Immature natural killer cell (primary cell): ENCODE measurements around the gene OSCAR. TPM values are rescaled to one million over a fixed set of nuclear protein-coding genes. Genes with fewer than 3 reads are reported as not detected.
"Not testable (repeated sequence)": the region's sequence is repeated elsewhere in the genome, so short reads cannot be mapped to it uniquely, and the experiment has no call there.

ENCODE experiments used
- DNase-seq, 3 donors: peaks; one replicate each; pipeline ENCODE4 v3.0.0; 2022; ENCODE audit warnings: mixed read lengths in 1 of 3
- H3K27ac Mint-ChIP-seq, 6 donors: one replicate each; pipeline ENCODE4 v1.8.0; 2020; ENCODE audit warnings: mixed read lengths in 6 of 6, mild to moderate bottlenecking in 5 of 6, inconsistent platforms in 4 of 6, moderate library complexity in 3 of 6
- H3K27me3 Mint-ChIP-seq, 3 donors: one replicate each; pipeline ENCODE4 v1.8.0; 2020 to 2021; ENCODE audit warnings: low read depth in 3 of 3, mild to moderate bottlenecking in 3 of 3, mixed read lengths in 3 of 3, moderate library complexity in 3 of 3, inconsistent platforms in 1 of 3
- H3K36me3 Mint-ChIP-seq, 3 donors: one replicate each; pipeline ENCODE4 v1.8.0; 2020; ENCODE audit warnings: mixed read lengths in 3 of 3, inconsistent platforms in 2 of 3, mild to moderate bottlenecking in 2 of 3
- H3K4me1 Mint-ChIP-seq, 2 donors: one replicate each; pipeline ENCODE4 v1.8.0; 2020; ENCODE audit warnings: inconsistent platforms in 2 of 2, mild to moderate bottlenecking in 2 of 2, mixed read lengths in 2 of 2, moderate library complexity in 1 of 2
- H3K4me3 Mint-ChIP-seq, 5 donors: one replicate each; pipeline ENCODE4 v1.8.0; 2020; ENCODE audit warnings: mild to moderate bottlenecking in 5 of 5, mixed read lengths in 5 of 5, inconsistent platforms in 3 of 5, moderate library complexity in 3 of 5
- H3K9me3 Mint-ChIP-seq, 6 donors: one replicate each; pipeline ENCODE4 v1.8.0; 2020; ENCODE audit warnings: mild to moderate bottlenecking in 6 of 6, mixed read lengths in 6 of 6, inconsistent platforms in 4 of 6, moderate library complexity in 3 of 6
- polyA plus RNA-seq, 3 donors: library from polyadenylated mRNA; unstranded; fragments of 300-500 nt; fragmentation: Illumina TruSeq; gene quantifications; one replicate each; pipeline ENCODE4 v1.2.3, GENCODE V29; 2021

OSCAR gene
- polyA plus RNA-seq, 3 donors from 2014 or later = 0.33 to 0.82 TPM; not detected in 1

DNA sequence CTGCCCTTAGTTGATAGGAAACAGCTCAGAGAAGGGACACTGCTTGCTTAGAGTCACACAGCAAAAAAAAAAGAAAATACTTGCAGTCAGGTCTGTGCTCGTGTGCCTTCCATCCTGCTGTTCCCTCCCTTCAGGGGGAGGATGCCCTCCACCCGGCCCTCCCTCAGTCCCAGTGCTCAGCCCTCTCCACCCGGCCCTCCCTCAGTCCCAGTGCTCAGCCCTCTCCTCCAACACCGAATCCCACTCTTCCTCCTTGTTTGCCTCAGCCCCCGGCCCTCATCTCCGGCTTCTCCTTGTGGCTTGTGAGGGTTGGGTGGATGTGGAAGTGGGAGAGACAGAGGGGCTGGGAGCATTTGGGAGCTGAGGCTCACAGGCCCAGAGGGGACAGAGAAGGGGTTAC lies 9.0 kb upstream of the OSCAR start:
- peaks cover 7 to 20% (median 11%) of the 10 kb centered on the region in 3 donors for H3K36me3 Mint-ChIP-seq
- peaks cover 14 to 29% of the 10 kb centered on the region in 2 donors for H3K4me1 Mint-ChIP-seq
- H3K9me3 Mint-ChIP-seq = no peaks in the 10 kb centered on the region
- H3K27ac Mint-ChIP-seq = no peak overlapping the region
- DNase-seq = no peak
- H3K27me3 Mint-ChIP-seq = peaks cover 0 to 6% (median 3%) of the 10 kb centered on the region in 3 donors
- no peak overlapping the region for H3K4me3 Mint-ChIP-seq

DNA sequence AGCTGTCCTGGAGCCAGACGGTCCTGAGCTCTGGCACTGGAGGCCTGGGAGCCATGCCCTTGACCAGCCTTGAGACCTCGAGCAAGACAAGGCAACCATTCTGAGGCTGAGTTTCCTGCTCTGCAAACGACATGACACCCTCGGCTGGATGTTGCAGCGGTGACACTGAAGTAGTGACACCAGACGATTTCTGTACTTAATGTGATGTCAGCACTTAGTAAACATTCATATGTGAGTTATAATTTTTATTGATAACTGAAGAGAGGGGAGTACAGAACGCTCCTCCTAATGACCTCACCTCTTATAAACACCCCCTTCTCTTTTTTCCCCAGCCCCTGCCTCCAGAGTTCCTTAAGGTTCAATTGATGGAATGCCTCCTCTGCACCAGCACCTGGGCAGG lies 7.9 kb upstream of the OSCAR start:
- Mint-ChIP-seq H3K36me3 (peaks cover 7 to 20% (median 11%) of the 10 kb centered on the region in 3 donors), H3K27me3 (peaks cover 0 to 4% (median 0%) of the 10 kb centered on the region in 3 donors), H3K4me1 (peaks cover 5 to 19% of the 10 kb centered on the region in 2 donors), H3K4me3 (no peak overlapping the region), H3K27ac (no peak overlapping the region), H3K9me3 (no peaks in the 10 kb centered on the region)
- DNase-seq = no peak

DNA sequence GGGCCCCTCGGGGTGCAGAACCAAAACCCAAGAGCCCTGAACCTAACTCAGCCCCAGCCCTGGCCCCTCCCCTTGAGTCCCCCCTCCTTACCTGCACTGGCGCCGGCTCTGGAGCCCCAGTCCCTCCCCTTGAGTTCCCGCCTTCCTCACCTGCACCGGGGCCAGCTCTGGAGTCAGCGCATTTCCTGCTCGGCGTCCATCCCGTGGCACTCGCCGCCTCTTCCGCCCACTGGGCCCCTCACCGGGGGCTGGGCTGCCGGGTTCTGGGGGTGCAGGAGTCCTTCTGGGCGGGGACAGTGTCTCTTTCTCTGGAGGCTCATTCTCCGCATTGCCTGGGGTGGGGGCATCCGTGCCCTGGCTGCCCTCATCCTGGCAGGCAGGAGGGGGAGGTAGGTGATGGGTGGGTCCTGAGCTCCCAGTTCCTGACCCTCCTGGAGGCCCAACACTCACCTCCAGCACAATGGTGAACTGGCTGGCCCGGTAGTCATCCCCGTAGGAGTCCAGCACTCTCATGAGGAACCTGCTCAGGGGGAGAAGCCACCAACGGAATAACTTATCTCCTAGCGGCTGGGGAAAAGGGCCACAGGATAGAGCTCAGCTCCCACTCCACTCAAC lies 7.4 kb upstream of the OSCAR start:
- H3K36me3 Mint-ChIP-seq = peaks cover 7 to 20% (median 11%) of the 10 kb centered on the region in 3 donors
- H3K27me3 Mint-ChIP-seq = peaks cover 0 to 4% (median 0%) of the 10 kb centered on the region in 3 donors
- no peak overlapping the region for H3K4me3 Mint-ChIP-seq
- DNase-seq = no peak
- no peak overlapping the region for H3K27ac Mint-ChIP-seq
- H3K9me3 Mint-ChIP-seq = no peaks in the 10 kb centered on the region
- peaks cover 9 to 19% of the 10 kb centered on the region in 2 donors for H3K4me1 Mint-ChIP-seq

- Mint-ChIP-seq H3K9me3 (no peaks in the 10 kb centered on the region), H3K4me3 (no peak overlapping the region), H3K27ac (no peak overlapping the region), H3K36me3 (peaks cover 7 to 20% (median 11%) of the 10 kb centered on the region in 3 donors), H3K27me3 (peaks cover 4 to 9% (median 6%) of the 10 kb centered on the region in 3 donors), H3K4me1 (peaks cover 16 to 26% of the 10 kb centered on the region in 2 donors)
- no peak for DNase-seq
Observed at GRCh38 chr19:54106716-54107115, 6.1 kb upstream of the OSCAR start.

GRCh38 chr19:54105796-54106195 lies 5.2 kb upstream of the OSCAR start:
- no peak overlapping the region for H3K27ac Mint-ChIP-seq
- H3K4me1 Mint-ChIP-seq = peaks cover 20 to 32% of the 10 kb centered on the region in 2 donors
- no peak for DNase-seq
- no peaks in the 10 kb centered on the region for H3K9me3 Mint-ChIP-seq
- H3K27me3 Mint-ChIP-seq = peaks cover 4 to 9% (median 6%) of the 10 kb centered on the region in 3 donors
- no peak overlapping the region for H3K4me3 Mint-ChIP-seq
- peaks cover 6 to 19% (median 9%) of the 10 kb centered on the region in 3 donors for H3K36me3 Mint-ChIP-seq

DNA sequence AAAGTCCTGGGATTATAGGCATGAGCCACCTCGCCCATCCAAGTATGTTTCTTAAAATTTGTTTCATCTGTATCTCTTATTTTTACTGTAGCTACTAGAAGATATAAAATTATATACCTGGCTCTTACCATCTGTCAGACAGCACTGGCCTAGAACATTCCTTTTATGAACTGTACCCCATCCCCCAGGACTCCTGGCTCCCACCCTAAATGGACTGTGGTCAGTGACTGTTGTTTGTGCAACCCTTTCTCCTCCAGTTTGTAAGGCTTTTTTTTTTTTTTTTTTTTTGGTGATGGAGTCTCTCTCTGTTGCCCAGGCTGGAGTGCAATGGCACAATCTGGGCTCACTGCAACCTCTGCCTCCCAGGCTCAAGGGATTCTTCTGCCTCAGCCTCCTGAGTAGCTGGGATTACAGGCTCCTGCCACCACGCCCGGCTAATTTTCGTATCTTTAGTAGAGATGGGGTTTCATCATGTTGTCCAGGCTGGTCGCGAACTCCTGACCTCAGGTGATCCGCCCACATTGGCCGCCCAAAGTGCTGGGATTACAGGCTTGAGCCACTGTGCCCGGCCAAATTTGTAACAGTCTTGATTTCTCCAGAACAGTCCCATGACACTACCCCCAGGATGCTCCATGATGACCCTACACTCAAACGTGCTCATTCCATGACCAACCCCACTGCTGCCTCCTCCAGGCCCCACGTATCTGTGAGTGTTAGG lies 4.6 kb upstream of the OSCAR start:
- Mint-ChIP-seq H3K4me3 (peak overlapping the region in 3 of 5 donors; percentile 17 to 46 (median 40)), H3K27ac (peak overlapping the region in 1 of 6 donors; percentile 30), H3K4me1 (peaks cover 20 to 32% of the 10 kb centered on the region in 2 donors), H3K9me3 (no peaks in the 10 kb centered on the region), H3K36me3 (peaks cover 4 to 17% (median 7%) of the 10 kb centered on the region in 3 donors), H3K27me3 (peaks cover 4 to 9% (median 6%) of the 10 kb centered on the region in 3 donors)
- DNase-seq = no peak

GRCh38 chr19:54102421-54103169 lies 2.0 kb upstream of the OSCAR start, which contains the start of gene NDUFA3:
Gene NDUFA3 (plus strand): TSS chr19:54102855. CDS start chr19:54102879, 24 bp downstream.
- Mint-ChIP-seq H3K4me1 (peaks cover 20 to 32% of the 10 kb centered on the region in 2 donors), H3K4me3 (peak within 1 kb of the TSS; percentile 96 to 99 (median 97)), H3K27me3 (peaks cover 4 to 9% (median 8%) of the 10 kb centered on the region in 3 donors), H3K27ac (peak within 1 kb of the TSS; percentile 91 to 98 (median 96)), H3K9me3 (no peaks in the 10 kb centered on the region), H3K36me3 (peaks cover 4 to 12% (median 6%) of the 10 kb centered on the region in 3 donors)
- DNase-seq = peak; percentile 97 to 98 (median 97)

DNA sequence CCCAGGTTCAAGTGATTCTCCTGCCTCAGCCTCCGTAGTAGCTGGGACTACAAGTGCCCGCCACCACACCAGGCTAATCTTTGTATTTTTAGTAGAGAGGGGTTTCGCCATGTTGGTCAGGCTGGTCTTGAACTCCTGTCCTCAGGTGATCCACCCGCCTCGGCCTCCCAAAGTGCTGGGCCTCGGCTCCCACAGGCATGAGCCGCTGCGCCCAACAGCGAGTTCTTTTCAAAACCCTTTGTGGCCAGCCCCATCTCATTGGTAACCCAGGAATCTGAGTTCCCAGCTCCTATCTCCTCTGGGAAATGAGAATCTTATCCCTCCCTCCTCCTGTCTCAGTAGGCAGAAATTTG lies 724 bp downstream of the OSCAR start:
- peaks cover 8 to 18% (median 12%) of the 10 kb centered on the region in 3 donors for H3K27me3 Mint-ChIP-seq
- H3K4me1 Mint-ChIP-seq = peaks cover 27 to 34% of the 10 kb centered on the region in 2 donors
- not testable (repeated sequence) for H3K4me3 Mint-ChIP-seq, DNase-seq, H3K9me3 Mint-ChIP-seq, H3K36me3 Mint-ChIP-seq, H3K27ac Mint-ChIP-seq

GRCh38 chr19:54099190-54099902 lies 1.3 kb downstream of the OSCAR start:
- Mint-ChIP-seq H3K4me1 (peaks cover 31 to 37% of the 10 kb centered on the region in 2 donors), H3K27ac (no peak overlapping the region), H3K36me3 (no peaks in the 10 kb centered on the region), H3K27me3 (peaks cover 7 to 18% (median 12%) of the 10 kb centered on the region in 3 donors), H3K9me3 (no peaks in the 10 kb centered on the region), H3K4me3 (no peak overlapping the region)
- no peak for DNase-seq

DNA sequence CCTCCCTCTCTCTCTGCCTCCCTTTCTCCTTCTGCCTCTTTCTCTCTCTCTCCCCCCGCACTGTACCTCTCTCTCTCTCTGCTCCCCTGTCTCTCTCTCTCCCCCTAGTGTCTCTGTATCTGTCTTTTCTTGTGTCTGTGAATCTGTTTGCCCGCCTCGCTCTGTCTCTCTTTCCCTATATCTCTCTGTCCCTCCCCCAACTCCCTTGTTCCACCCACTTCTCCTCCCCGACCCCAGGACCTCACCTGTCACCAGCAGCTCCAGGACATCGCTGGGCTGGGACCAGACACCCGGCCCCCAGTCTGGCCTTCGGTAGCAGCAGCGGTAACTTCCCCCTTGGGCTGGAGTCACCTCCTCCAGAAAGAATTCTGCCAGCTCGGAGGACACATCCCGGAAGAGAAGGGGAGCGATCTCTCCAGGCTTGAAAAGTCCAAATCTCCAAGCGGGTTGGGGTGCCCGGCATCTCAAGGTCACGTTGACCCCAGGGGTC lies 3.9 kb downstream of the OSCAR start:
- peak; percentile 35 to 55 (median 55) for DNase-seq
- H3K27me3 Mint-ChIP-seq = peaks cover 2 to 14% (median 11%) of the 10 kb centered on the region in 3 donors
- H3K36me3 Mint-ChIP-seq = no peaks in the 10 kb centered on the region
- H3K4me3 Mint-ChIP-seq = peak overlapping the region; percentile 71 to 94 (median 79)
- peaks cover 21 to 25% of the 10 kb centered on the region in 2 donors for H3K4me1 Mint-ChIP-seq
- H3K27ac Mint-ChIP-seq = peak overlapping the region; percentile 73 to 92 (median 86)
- H3K9me3 Mint-ChIP-seq = no peaks in the 10 kb centered on the region

- Mint-ChIP-seq H3K4me1 (peaks cover 18 to 21% of the 10 kb centered on the region in 2 donors), H3K4me3 (peak overlapping the region; percentile 79 to 94 (median 86)), H3K27me3 (peaks cover 2 to 14% (median 11%) of the 10 kb centered on the region in 3 donors), H3K27ac (peak overlapping the region; percentile 81 to 92 (median 88))
- H3K36me3 Mint-ChIP-seq, H3K9me3 Mint-ChIP-seq: not testable (repeated sequence)
- peak; percentile 53 to 72 (median 71) for DNase-seq
Observed at GRCh38 chr19:54095859-54096616, 4.6 kb downstream of the OSCAR start.

GRCh38 chr19:54095136-54095858 lies 5.3 kb downstream of the OSCAR start:
- H3K9me3 Mint-ChIP-seq = no peaks in the 10 kb centered on the region
- peak overlapping the region in 3 of 5 donors; percentile 79 to 90 (median 85) for H3K4me3 Mint-ChIP-seq
- peaks cover 2 to 17% (median 11%) of the 10 kb centered on the region in 3 donors for H3K27me3 Mint-ChIP-seq
- no peak overlapping the region for H3K27ac Mint-ChIP-seq
- H3K4me1 Mint-ChIP-seq = peaks cover 17 to 19% of the 10 kb centered on the region in 2 donors
- DNase-seq = no peak
- no peaks in the 10 kb centered on the region for H3K36me3 Mint-ChIP-seq
